PC-3 (cell line): ENCODE measurements around the gene ZNF208.

ENCODE experiments used
- CTCF ChIP-seq: fragments of 300-600 bp; sonication (generic); conservative IDR thresholded peaks from 2 replicates; pipeline ENCODE4 v1.5.1; 2017; ENCODE audit warnings: antibody characterized with exemption, low read depth, mild to moderate bottlenecking, low read length
- EZH2 ChIP-seq: fragments of 300-600 bp; sonication (generic); IDR thresholded peaks from one replicate; pipeline ENCODE4 v1.6.1; 2017; ENCODE audit warnings: antibody characterized with exemption, mild to moderate bottlenecking, low read length; ENCODE audit not compliant: unreplicated experiment
- EZH2phosphoT487 ChIP-seq: fragments of 300-600 bp; sonication (generic); IDR thresholded peaks from 2 replicates; pipeline ENCODE4 v1.6.1; 2018; ENCODE audit warnings: mild to moderate bottlenecking, antibody characterized with exemption, low read length, borderline replicate concordance

DNA sequence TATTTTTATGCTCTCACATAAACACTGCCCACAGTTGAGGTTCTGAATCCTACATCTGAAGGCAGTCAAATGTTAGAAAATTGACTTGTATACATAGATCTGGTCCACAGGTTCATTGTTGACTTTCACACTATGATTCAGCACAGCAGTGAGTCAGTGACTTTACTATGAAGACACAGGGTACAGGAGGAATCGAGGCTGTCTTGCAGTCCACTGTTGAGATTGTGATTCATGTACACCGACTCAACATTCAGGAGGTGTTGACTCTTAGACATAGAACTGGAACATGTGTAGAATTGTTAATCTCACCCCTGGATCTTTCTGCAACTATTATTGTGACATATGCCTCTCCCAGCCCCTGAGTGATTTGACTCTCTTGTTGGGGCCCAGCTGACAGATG is 100.4 kb downstream of the ZNF208 start:
- TF ChIP-seq EZH2phosphoT487 (no peak), CTCF (no peak), EZH2 (no peak)
